GM10266 (cell line): Measurements from ENCODE around the gene DLGAP5.

Experiments
- DNase-seq: peaks from one replicate; pipeline ENCODE4 v3.0.0; 2012; ENCODE audit errors: extremely low spot score
- TF ChIP-seq, protein P1 (sequence below): IDR thresholded peaks from 2 replicates; pipeline ENCODE4 v1.5.1; 2012; ENCODE audit warnings: mild to moderate bottlenecking, low read depth; ENCODE audit not compliant: control insufficient read depth, insufficient read depth; ENCODE audit errors: missing control alignments

DLGAP5 gene, protein sequence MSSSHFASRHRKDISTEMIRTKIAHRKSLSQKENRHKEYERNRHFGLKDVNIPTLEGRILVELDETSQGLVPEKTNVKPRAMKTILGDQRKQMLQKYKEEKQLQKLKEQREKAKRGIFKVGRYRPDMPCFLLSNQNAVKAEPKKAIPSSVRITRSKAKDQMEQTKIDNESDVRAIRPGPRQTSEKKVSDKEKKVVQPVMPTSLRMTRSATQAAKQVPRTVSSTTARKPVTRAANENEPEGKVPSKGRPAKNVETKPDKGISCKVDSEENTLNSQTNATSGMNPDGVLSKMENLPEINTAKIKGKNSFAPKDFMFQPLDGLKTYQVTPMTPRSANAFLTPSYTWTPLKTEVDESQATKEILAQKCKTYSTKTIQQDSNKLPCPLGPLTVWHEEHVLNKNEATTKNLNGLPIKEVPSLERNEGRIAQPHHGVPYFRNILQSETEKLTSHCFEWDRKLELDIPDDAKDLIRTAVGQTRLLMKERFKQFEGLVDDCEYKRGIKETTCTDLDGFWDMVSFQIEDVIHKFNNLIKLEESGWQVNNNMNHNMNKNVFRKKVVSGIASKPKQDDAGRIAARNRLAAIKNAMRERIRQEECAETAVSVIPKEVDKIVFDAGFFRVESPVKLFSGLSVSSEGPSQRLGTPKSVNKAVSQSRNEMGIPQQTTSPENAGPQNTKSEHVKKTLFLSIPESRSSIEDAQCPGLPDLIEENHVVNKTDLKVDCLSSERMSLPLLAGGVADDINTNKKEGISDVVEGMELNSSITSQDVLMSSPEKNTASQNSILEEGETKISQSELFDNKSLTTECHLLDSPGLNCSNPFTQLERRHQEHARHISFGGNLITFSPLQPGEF

DNA sequence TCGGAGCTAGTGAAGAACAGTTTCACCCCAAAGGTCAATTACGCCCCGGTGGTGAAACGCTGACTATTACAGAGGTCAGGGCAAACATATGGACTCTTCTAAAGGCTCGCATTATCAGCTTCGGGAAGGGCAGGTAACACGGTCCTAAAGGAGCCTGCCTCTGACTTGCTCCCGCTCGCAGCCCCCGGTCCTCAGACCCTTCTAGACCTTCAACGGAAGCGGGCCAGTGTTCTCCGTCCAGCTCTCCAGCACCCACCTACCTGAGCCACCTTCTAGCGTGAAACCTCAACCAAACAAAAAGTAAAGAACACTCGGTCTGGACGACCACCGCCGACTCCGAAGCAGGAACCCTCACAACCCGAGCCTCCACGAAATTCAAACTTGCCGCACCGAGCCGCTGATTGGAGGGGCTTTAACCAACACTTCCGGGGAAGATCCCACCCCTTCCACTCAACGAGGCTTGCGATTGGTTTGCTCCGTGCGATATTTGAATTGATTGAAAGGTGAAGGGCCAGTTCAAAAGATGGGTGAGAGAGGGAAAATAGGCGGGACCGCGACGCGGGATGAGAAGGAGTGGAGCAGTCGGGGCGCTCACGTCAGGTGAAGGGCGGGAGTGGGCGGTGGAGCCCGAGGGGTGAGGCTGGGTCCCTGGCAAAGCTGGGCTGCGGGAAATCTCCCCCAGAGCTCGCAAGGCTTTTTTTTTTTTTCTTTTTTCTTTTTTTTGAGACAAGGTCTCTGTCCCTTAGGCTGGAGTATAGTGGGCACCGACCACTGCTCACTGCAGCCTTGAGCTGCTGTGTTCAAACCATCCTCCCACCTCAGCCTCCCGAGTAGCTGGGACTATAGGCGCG, at the start of gene DLGAP5:
Gene DLGAP5 (minus strand): TSS at position 383 of the 851 bp plus-strand sequence. CDS start 2,406 bp downstream, outside the sequence.
- peak; percentile 91 for DNase-seq
- TF ChIP-seq, protein P1, sequence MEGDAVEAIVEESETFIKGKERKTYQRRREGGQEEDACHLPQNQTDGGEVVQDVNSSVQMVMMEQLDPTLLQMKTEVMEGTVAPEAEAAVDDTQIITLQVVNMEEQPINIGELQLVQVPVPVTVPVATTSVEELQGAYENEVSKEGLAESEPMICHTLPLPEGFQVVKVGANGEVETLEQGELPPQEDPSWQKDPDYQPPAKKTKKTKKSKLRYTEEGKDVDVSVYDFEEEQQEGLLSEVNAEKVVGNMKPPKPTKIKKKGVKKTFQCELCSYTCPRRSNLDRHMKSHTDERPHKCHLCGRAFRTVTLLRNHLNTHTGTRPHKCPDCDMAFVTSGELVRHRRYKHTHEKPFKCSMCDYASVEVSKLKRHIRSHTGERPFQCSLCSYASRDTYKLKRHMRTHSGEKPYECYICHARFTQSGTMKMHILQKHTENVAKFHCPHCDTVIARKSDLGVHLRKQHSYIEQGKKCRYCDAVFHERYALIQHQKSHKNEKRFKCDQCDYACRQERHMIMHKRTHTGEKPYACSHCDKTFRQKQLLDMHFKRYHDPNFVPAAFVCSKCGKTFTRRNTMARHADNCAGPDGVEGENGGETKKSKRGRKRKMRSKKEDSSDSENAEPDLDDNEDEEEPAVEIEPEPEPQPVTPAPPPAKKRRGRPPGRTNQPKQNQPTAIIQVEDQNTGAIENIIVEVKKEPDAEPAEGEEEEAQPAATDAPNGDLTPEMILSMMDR = no peak

GRCh38 chr14:55240526-55241178, 49.3 kb upstream of the DLGAP5 start:
- DNase-seq = no peak
- TF ChIP-seq, protein P1 = no peak

- DNase-seq = no peak
- TF ChIP-seq, protein P1 = no peak
Observed at GRCh38 chr14:55239320-55239719, 47.9 kb upstream of the DLGAP5 start.

- DNase-seq = no peak
- TF ChIP-seq, protein P1 = no peak
Observed at GRCh38 chr14:55238019-55238680, 46.8 kb upstream of the DLGAP5 start.

- TF ChIP-seq, protein P1 = no peak
- DNase-seq = no peak
Observed at GRCh38 chr14:55233591-55233990, 42.2 kb upstream of the DLGAP5 start.

GRCh38 chr14:55228261-55228660, 36.9 kb upstream of the DLGAP5 start:
- DNase-seq = no peak
- TF ChIP-seq, protein P1 = no peak
